ENCODE data around the gene MAJIN.

Gene MAJIN

DNA sequence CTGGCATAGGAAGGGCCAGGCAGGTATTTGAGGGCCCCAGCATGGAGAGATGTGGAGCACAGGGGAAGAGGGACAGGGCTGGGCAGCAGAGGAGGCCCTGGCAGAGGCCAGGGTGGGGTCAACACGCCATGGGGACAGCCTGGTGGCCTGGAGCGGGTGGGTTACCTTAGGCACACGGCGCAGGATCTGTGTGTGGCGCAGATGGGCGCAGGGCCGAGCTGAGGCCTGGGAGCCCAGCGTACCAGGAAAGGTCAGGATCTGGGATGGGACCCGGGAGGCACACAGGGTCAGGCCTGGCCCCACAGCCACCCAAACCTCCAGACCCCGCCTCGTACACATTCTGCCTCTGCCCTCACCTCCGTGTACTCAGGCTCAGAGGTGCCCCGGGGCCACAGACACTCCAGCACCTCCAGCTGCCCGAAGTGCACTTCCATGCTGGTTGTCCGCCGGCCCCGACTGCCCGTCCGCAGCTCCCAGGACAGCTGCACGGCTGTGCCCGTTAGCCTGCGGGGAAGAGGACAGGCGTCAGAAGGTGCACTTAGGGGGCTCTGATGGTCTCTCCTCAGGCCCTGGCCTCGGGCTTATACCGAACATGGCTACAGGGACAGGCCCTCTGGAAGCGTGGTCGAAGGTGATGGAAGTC, 61.3 kb downstream of the MAJIN start:
- no peak for DNase-seq

DNA sequence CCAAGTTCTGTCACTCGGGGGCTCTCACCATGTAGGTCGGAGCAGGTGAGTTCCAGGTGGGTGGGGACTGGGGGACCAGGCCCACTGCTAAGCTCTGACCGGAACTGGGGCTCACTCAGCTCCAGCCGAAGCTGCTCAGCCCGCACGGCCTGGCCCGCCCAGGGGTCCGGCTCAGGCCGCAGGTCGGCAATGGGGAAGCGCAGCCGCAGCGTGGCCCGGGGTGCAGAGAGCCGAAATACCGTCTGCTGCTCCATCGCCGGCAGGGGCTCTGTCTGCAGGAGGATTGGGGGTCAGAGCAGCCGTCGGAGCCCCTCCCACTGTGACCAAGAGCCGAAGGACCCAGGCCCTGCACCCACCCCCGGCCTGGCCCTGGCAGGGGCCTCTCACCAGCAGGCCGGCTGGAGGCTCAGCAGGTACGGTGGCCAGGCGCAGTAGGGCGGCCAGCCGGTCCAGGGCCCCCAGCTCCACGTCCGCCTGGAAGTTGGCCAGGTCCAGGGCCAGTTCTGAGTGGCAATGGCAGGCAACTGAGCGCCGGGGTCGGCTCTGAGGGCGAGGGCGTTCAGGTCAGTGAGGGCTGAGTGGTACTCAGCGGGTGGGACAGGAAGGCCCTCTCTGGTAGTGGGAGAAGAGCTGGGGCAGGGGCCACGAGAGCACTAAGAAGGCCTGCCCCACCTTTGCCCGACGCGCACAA, 62.1 kb downstream of the MAJIN start:
- DNase-seq: no peak

- no peak for DNase-seq
These were observed 63.1 kb downstream of the MAJIN start for GRCh38 chr11:64908766-64909165.

- DNase-seq: no peak
These were observed 65.6 kb downstream of the MAJIN start for GRCh38 chr11:64906314-64906635.

DNA sequence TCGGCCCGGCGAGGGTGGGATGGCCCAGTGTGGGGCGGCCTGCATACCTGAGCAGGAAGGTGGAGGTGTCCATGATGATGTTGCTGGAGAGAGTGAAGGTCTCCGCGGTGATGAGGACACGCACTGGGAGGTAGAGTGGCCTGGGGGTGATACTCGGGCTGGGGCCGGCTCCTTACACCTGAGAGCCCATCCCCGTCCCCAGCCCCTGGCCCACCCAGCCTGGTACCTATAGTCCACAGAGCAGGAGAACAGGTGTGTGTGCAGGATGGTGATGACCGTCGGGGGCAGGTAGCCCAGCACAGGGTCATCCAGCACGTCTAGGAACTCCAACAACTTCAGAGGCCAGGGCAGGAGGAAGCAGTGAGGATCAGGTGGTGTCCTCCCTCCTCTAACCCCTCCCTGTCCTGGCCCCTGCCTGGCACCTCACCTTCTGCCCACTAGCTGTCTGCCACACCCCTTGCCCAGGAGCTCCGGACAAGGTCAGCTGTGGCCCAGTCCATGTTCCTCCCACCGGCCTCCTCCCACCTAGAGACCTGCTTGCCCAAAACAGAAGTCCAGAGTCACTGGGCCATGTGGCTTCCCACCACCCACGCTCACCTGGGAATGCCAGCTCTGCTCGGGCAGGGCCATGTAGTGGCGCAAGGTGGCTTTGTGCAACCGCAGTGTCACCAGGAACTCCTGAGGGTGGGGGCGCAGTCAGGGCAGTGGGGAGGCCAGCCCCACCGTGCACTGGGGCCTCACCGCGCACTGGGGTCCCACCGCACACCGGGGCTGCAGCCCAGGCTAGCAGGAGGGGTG, 66.2 kb downstream of the MAJIN start:
- DNase-seq: no peak

GRCh38 chr11:64903291-64903833, 68.5 kb downstream of the MAJIN start:
- no peak for DNase-seq

- no peak for DNase-seq
These were observed 69.6 kb downstream of the MAJIN start for GRCh38 chr11:64902102-64902900.

DNA sequence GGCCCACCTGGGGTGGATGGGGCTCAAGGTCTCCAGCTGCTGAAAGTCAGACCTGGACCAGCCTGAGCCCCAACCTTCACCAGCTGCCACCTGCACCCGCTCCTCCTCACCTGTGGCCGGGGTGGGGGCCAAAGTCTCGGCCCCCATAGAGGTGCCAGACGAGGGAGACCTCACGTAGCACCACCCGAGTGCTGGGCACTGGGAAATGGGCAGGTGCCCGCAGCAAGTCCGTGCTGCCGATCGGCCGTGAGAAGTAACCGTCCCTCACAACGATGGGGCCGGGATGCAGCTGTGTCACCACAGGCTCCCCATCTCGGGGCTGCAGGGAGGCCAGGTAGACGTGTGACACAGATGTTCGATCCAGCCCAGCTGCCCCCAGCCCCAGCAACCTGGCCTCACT, 71.1 kb downstream of the MAJIN start:
- no peak for DNase-seq

DNA sequence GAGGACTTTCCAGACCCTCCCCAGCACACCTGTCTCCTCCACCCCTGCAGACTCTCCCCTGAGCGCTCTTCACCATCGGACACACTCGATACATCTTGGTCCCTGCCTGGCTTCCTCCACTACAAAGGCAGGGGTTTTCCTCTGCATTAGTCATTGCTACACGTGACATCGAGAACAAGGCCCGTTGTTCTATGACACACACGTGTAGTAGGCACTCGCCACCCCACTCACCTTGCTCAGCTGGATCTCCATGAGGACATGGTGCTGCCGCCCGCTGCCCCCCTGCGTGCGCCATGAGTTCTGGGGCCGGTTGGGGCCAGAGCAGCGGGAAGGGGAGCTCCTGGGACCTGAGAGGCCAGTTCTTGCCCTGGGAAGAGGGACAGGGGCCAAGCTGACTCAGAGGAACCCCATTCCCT, 71.6 kb downstream of the MAJIN start:
- peak; percentile 59 for DNase-seq

GRCh38 chr11:64898541-64898940, 73.4 kb downstream of the MAJIN start:
- no peak for DNase-seq

DNA sequence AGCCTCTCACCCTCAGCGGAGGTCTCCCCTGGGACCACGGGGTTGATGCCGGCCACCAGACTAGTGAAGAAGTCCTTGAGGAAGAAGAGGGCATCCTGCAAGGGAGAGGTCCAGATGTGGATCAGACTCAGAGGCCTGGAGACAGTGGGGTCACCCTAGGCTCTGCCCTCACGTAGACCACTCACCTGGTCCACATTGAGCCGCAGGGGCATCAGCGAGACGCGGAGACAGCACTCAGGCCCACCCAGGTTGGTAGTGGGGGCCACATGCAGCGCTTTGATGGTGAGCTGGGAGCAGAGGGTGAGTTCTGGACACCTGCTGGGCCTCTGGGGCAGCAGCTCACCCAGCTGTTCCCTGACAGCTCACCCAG, 73.8 kb downstream of the MAJIN start:
- no peak for DNase-seq

GRCh38 chr11:64897381-64898075, 74.4 kb downstream of the MAJIN start:
- no peak for DNase-seq

GRCh38 chr11:64896448-64897022, 75.4 kb downstream of the MAJIN start:
- DNase-seq: no peak

GRCh38 chr11:64894812-64895452, 77.0 kb downstream of the MAJIN start:
- DNase-seq: no peak

DNA sequence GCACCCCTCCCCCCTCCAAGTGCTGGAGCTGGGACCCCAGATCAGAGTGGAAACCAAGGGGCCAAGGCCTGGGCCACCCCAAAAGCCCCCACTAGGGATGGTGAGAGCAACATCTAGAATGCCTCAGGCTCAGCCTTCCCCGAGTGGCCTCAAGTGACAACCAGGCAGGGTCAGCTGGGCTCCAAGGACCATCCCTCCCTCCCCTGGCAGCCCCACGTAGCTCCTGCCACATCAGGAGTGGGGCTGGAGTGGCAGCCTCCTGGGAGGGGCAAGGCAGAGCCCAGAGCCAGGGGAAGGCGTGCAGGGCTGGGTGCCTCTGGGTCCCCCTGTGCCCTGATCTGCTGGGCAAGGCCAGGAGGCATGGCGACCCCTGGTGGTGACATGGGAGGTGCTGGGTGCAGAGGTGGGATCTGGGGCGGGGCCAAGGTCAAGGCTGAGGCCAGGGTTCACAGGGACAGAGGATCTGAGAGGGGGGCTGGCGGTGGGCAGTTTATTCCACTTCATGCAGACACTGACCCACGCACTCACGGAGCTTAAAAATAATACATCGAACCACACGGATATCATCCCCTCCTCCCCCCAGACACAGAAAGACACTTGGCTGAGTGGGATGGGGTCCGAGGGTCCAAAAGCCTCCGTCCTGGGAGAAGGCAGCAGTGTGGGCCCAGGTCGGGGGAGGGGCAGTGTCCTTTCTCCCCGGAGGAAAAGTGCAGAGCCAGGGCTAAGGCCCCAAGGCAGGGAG, 77.7 kb downstream of the MAJIN start:
- DNase-seq: peak; percentile 87

GRCh38 chr11:64893194-64894069, 78.5 kb downstream of the MAJIN start:
- DNase-seq: no peak

DNA sequence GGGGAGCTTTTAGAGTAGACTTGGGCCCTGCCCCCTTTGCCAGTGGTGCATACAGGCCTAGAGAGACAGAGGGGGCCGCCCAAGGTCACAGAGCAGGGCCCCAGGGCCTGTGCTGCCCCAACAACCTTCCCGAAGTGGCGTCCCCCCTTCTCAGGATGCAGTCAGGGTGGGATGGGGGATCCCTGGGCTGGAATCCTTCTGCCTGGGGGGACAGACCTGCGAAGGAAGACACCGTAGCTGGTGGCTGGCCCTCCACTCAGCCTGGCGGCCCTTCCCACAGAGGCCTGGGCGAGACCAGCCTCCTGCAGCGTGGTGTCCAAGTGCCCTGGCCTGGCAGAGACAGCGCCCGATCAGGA, 79.1 kb downstream of the MAJIN start:
- no peak for DNase-seq

- DNase-seq: no peak
These were observed 79.5 kb downstream of the MAJIN start for GRCh38 chr11:64892411-64892831.

DNA sequence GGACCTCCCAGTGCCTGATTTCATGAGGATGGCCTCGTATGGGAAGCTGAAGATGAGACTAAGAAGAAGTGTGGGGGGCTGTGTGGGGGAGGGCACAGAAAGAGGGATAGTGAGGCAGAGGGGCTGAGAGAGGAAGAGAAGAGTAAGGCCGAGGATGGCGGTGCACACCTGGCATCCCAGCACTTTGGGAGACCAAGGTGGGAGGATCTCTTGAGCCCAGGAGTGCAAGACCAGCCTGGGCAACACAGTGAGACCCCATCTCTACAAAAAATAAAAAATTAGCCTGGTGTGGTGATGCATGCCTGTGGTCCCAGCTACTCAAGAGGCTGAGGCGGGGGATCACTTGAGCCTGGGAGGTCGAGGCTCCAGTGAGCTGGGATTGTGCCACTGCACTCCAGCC, 80.0 kb downstream of the MAJIN start:
- no peak for DNase-seq
